Measurements from ENCODE around the gene MARCKSL1.
A peak's percentile ranks its signal among the peaks of the same experiment; 100 is the strongest.
"Not testable (repeated sequence)": the region's sequence is repeated elsewhere in the genome, so short reads cannot be mapped to it uniquely, and the experiment has no call there.

The MARCKSL1 gene

DNA sequence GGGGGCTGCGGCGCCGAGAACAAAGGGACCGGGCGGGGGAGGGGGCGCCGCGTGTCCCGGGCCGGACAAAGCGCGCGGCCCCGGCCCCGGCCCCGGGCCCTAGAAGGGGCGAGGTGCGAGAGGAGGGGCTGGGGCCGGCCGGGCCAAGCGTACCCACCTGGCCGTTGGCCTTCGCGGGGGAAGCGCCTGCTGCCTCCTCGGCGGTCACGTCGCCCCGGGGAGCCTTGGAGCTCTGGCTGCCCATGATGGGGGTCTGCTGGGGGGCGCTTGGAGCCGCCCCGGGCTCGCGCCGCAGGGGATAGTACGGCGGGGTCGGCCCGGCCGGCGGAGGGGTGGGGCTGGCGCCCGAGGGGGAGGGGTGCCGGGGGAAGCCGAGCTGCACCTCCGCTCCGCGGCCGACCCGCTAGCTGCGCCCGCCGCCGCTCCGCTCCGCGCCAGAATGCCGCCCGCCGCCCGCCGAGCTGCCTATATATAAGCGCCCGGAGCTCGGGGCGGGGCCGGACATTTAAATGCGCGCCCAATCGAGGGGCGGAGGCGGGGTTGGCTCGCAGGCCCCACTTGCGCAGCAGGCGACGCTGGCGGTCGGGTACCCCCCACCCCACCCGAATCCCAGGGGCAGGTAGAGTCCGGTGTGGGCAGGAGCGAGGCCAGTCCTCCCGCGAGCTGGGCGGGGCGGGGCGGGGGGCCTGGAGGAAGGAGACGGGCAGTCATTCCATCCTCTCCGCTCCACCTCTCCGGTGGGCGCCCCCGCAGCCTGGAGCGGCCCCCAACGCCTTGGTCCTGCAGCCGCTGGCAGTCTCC, at the start of gene MARCKSL1:
TSS of gene MARCKSL1 (minus strand) at position 444 of the 801 bp plus-strand sequence. CDS start at position 244, 200 bp downstream.
- DNase-seq (ENCODE audit: low read depth in 2 of 2), result peak; percentile 66 to 83

- DNase-seq (ENCODE audit: low read depth in 2 of 2), result no peak
These were observed 44.0 kb upstream of the MARCKSL1 start for GRCh38 chr1:32380057-32380456.

DNA sequence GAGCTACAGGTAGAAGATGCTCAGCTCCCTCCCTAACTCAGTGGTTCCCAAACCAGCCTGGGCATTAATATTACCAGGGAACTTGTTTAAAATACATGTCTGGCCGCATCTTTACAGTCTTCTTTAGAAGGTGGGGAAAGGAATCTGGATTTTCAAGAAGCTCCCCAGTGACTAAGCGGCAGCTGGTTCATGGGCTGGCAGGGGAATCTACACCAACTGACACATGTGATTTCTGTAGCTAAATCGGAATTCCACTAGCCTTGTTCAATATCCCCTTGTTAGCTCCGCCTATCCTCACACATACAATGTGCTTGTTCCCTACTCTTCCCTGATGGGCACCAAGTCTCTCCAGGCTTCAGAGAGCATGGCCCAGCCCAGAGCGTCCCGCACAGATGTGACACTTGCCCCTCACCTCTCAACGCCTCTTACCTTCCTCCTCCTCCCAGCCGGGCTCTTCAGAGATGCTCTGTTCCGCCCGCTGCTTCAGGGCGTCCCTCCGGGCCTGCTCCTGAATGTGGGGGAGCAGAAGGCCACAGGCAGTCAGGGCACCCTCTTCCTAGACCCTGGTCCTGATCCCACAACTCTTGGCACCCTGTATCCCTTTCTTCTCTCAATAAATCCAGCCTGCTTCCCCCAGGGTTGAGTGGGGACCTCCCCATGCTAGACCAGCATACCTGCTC, 41.6 kb upstream of the MARCKSL1 start:
- no peak for DNase-seq (ENCODE audit: low read depth in 2 of 2)

DNA sequence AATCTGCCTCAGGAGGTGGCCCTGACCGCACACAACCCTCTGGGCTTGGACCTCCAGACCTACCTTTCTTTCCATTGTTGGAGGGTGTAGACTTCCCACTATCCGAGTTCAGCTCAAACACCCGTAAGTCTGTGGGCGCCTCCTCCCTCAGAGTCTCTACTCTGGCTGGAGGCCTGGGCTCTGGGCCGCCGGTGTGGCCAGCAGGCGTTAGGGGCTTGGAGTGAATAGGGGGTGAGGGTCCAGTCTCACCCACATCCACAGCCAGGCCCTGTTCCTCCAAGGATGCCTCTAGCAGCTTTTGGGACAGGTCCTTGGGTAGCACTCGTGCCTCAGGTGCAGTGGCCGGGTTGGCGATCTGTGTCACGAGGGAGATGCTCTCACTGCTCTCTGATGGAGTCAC, 40.2 kb upstream of the MARCKSL1 start:
- no peak for DNase-seq (ENCODE audit: low read depth in 2 of 2)

DNA sequence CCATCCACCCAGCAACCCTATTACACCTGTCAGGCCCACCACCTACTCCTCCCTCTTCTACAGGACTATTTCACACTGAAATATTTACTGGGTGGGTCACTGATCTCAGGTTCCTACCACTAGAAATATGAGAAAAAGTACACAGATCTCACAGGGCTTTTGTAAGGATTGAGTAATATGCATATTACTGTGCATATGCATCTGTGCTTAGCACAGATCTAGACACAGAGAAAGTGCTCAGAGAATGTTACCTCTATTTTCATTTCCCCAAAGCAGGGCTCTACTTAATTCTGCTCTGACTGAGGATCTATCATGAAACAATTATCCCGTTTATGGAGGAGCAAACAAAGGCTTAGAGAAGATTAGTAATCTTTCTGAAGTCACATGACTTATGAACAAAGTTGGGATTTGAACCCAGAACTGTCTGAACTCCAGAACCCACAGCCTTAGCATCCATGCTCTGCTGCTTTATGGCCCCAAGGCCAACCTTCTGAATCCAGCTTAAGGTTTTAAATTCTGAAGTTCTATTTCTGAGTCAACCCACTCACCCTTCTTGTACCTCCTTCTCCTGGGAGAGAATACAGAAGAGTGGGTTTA, 38.1 kb upstream of the MARCKSL1 start:
- DNase-seq (ENCODE audit: low read depth in 2 of 2), result no peak

- no peak for DNase-seq (ENCODE audit: low read depth in 2 of 2)
These were observed 36.2 kb upstream of the MARCKSL1 start for GRCh38 chr1:32372149-32372756.

- DNase-seq (ENCODE audit: low read depth in 2 of 2), result no peak
These were observed 32.0 kb upstream of the MARCKSL1 start for GRCh38 chr1:32367912-32368635.

DNA sequence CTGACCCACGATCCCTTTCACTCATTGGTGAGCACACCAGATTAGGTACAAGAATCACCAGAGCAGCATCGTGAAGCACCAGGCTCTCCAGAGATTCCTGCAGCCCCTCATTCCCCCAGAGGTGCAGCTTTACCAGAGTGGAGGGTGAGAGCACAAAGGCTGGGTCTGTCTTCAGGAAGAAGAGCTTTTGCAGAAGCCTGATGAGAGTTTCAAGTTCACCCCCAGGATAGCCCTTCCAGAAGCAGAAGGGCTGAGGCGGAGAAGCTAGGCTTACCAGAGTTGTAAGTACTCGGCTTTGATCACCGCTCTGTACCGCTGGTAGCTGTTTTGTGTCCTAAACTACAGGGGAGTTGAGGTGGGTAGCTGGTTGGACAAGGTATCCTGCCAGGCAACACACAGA, 29.4 kb upstream of the MARCKSL1 start:
- no peak for DNase-seq (ENCODE audit: low read depth in 2 of 2)

DNA sequence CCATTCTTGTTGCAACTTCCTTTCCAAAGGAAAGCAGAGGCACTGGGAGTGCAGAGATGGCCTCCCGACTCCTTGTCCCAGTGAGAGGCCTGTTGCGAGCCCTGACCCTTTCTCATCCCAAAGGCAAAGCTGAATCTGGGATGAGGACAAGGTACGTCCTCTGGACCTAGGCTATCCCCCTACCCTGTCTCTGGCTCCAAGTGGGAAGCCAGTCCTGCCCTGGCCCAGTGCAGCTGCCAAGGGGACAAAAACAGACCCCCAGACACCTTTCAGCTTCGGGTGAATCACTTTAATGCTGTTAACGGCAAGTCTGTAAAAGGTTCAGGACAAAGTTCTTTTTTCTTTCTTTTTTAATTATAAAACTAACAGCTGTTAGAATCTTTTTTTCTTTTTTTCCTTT, 28.8 kb upstream of the MARCKSL1 start:
- no peak for DNase-seq (ENCODE audit: low read depth in 2 of 2)

- no peak for DNase-seq (ENCODE audit: low read depth in 2 of 2)
These were observed 27.7 kb upstream of the MARCKSL1 start for GRCh38 chr1:32363713-32364112.

- no peak for DNase-seq (ENCODE audit: low read depth in 2 of 2)
These were observed 26.7 kb upstream of the MARCKSL1 start, which contains the start of the genes FAM229A and TSSK3 for GRCh38 chr1:32362474-32363313. Gene FAM229A (minus strand): TSS chr1:32362485. CDS start chr1:32362091, 394 bp downstream. Gene TSSK3 (plus strand): TSS chr1:32362539. CDS start chr1:32362702, 163 bp downstream.

- no peak for DNase-seq (ENCODE audit: low read depth in 2 of 2)
These were observed 25.8 kb upstream of the MARCKSL1 start for GRCh38 chr1:32361674-32362473.

GRCh38 chr1:32361308-32361673, 25.3 kb upstream of the MARCKSL1 start:
- DNase-seq (ENCODE audit: low read depth in 2 of 2), result no peak

GRCh38 chr1:32358435-32358834, 22.4 kb upstream of the MARCKSL1 start:
- no peak for DNase-seq (ENCODE audit: low read depth in 2 of 2)

DNA sequence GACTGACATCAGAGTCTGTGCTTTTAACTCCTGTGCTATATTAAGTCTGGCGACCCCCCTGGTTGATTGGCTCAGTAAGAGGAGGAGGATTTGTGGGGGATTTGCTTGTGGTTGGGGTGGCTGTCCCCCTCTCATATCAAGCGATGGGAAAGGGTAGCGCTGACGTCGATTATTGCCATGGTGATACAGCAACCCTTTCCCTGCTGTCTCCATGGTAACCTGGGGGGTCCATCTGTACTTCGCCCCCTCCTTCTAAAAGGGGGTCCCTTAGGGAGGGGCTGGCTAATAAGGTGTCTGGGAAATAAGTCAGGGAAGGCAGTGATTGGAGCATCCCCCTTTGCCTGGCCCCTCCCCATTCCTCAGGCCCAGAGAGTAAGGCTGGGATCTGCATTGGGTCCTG, 21.6 kb upstream of the MARCKSL1 start:
- no peak for DNase-seq (ENCODE audit: low read depth in 2 of 2)

GRCh38 chr1:32356478-32356877, 20.4 kb upstream of the MARCKSL1 start:
- DNase-seq (ENCODE audit: low read depth in 2 of 2), result no peak

GRCh38 chr1:32355778-32356177, 19.7 kb upstream of the MARCKSL1 start:
- DNase-seq (ENCODE audit: low read depth in 2 of 2), result not testable (repeated sequence)

DNA sequence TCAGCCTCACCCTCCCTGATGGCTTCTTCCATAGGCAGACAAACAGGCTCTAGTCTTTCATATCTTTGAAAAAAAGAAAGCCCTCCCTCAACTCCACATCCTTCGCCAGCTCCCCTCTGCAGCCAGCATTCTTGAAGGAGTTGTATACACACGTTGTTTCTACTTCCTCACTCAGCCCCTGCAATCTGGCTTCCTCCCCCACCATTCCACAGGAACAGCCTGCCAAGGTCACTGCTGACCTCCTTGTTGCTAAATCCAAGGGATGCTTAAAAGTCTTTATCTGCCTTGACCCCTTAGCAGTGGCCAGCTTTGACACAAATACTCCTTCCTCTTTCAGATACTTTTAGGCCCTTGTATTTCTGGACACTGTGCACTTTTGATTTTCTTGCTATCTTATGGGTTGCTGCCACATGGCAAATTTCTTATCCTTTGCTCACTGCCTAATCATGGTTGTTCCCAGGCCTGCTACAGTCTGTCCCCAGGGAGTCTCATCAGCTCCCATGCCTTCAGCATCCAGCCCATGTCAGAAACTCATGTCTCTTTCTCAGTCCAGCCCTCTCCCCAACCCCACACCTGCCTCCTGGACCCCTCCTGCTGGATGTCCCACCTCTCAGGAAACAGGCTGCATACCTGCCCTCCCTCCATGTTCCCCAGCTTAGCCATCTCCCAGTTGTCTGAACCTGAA, 18.0 kb upstream of the MARCKSL1 start:
- DNase-seq (ENCODE audit: low read depth in 2 of 2), result no peak

DNA sequence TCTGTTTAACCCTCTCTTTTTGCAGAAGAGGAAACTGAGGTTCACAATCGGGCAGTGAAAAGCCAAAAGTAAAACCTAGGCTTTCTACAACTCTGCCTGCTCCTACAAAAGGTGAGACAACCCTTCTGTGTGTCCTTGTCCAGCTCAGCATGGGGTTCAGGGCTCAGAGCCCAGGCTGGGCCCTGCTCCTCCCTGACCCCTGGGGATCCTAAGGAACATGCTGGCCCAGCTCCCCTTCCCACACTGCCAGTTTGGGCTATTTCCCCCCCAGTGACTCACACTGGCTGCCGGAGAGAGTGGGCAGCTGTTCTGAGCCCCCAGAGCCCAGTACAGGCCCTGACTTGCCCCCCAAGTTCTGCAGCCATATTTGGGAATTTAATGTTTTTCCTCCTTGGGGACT, 17.4 kb upstream of the MARCKSL1 start:
- no peak for DNase-seq (ENCODE audit: low read depth in 2 of 2)

Measured in stimulated activated CD8-positive, alpha-beta memory T cell treated with anti-CD3 and anti-CD28 coated beads, Interleukin-7, amount 100 ng/mL, for 4 hours (primary cell).